Measurements from ENCODE around the gene CAMK1D. TPM values are rescaled to one million over a fixed set of nuclear protein-coding genes. Genes with fewer than 3 reads are reported as not detected.

Gene CAMK1D
- total RNA-seq, 1 donor from 2014 or later = 2.3 TPM

DNA sequence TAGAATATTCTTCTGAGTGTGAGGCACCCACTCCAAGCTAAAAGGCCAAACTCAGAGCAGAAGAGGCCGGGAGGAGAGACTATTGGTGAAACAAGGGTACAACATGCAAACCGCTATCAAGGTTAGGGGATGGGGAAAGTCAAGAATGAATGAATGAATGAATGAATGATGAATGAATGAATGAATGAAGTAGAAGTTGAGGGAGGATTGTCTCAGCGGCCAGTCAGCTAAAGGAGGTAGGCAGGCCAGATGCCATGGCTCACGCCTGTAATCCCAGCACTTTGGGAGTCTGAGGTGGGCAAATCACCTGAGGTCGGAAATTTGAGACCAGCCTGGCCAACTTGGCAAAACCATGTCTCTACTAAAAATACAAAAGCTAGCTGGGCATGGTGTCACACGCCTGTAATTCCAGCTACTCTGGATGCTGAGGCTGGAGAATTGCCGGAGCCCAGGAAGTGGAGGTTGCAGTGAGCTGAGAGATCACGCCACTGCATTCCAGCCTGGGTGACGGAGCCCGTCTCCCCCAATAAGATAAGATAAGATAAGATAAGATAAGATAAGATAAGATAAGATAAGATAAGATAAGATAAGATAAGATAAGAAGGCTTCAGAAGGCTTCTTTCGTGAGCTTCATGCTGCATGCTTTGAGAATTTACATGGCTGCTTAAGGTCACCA, 401.3 kb downstream of the CAMK1D start:
- H3K4me3 ChIP-seq (ENCODE audit: low read depth, low read length) = no peak overlapping the region
- H3K27me3 ChIP-seq (ENCODE audit: control insufficient read depth, insufficient read depth, low read length) = no peaks in the 10 kb centered on the region
- H3K36me3 ChIP-seq (ENCODE audit: control insufficient read depth, insufficient read depth, low read length) = no peaks in the 10 kb centered on the region
- no peak for TF ChIP-seq CTCF (IDR thresholded peaks at IDR 0.05; ENCODE audit: insufficient read depth, low read length, poor library complexity, severe bottlenecking)
- DNase-seq (ENCODE audit: low read depth) = no peak

- Histone ChIP-seq H3K4me3 (ENCODE audit: low read depth, low read length) (no peak overlapping the region), H3K36me3 (ENCODE audit: control insufficient read depth, insufficient read depth, low read length) (no peaks in the 10 kb centered on the region), H3K27me3 (ENCODE audit: control insufficient read depth, insufficient read depth, low read length) (no peaks in the 10 kb centered on the region)
- TF ChIP-seq CTCF (IDR thresholded peaks at IDR 0.05; ENCODE audit: insufficient read depth, low read length, poor library complexity, severe bottlenecking) = no peak
- DNase-seq (ENCODE audit: low read depth) = no peak
Measured at GRCh38 chr10:12755075-12755474, 405.7 kb downstream of the CAMK1D start.

- TF ChIP-seq CTCF (IDR thresholded peaks at IDR 0.05; ENCODE audit: insufficient read depth, low read length, poor library complexity, severe bottlenecking) = no peak
- no peak for DNase-seq (ENCODE audit: low read depth)
- H3K36me3 ChIP-seq (ENCODE audit: control insufficient read depth, insufficient read depth, low read length) = no peaks in the 10 kb centered on the region
- H3K27me3 ChIP-seq (ENCODE audit: control insufficient read depth, insufficient read depth, low read length) = no peaks in the 10 kb centered on the region
- H3K4me3 ChIP-seq (ENCODE audit: low read depth, low read length) = no peak overlapping the region
Measured at GRCh38 chr10:12757351-12757750, 408.0 kb downstream of the CAMK1D start.

GRCh38 chr10:12758271-12758670, 408.9 kb downstream of the CAMK1D start:
- Histone ChIP-seq H3K27me3 (ENCODE audit: control insufficient read depth, insufficient read depth, low read length) (no peaks in the 10 kb centered on the region), H3K36me3 (ENCODE audit: control insufficient read depth, insufficient read depth, low read length) (no peaks in the 10 kb centered on the region), H3K4me3 (ENCODE audit: low read depth, low read length) (no peak overlapping the region)
- no peak for TF ChIP-seq CTCF (IDR thresholded peaks at IDR 0.05; ENCODE audit: insufficient read depth, low read length, poor library complexity, severe bottlenecking)
- DNase-seq (ENCODE audit: low read depth) = no peak

GRCh38 chr10:12766223-12766622, 416.9 kb downstream of the CAMK1D start:
- no peaks in the 10 kb centered on the region for H3K27me3 ChIP-seq (ENCODE audit: control insufficient read depth, insufficient read depth, low read length)
- H3K4me3 ChIP-seq (ENCODE audit: low read depth, low read length) = no peak overlapping the region
- no peaks in the 10 kb centered on the region for H3K36me3 ChIP-seq (ENCODE audit: control insufficient read depth, insufficient read depth, low read length)
- DNase-seq (ENCODE audit: low read depth) = no peak
- TF ChIP-seq CTCF (IDR thresholded peaks at IDR 0.05; ENCODE audit: insufficient read depth, low read length, poor library complexity, severe bottlenecking) = no peak

Data from kidney epithelial cell (primary cell).